Activated CD8-positive, alpha-beta memory T cell treated with anti-CD3 and anti-CD28 coated beads, Interleukin-2, amount 50 U/mL, for 24 hours (primary cell): Measurements from ENCODE around the gene NPAS4.
"Not testable (repeated sequence)": the region's sequence is repeated elsewhere in the genome, so short reads cannot be mapped to it uniquely, and the experiment has no call there.

ENCODE experiments used
- DNase-seq: peaks from one replicate; pipeline ENCODE4 v3.0.0-alpha.2; 2020; ENCODE audit errors: extremely low read depth

NPAS4 gene

DNA sequence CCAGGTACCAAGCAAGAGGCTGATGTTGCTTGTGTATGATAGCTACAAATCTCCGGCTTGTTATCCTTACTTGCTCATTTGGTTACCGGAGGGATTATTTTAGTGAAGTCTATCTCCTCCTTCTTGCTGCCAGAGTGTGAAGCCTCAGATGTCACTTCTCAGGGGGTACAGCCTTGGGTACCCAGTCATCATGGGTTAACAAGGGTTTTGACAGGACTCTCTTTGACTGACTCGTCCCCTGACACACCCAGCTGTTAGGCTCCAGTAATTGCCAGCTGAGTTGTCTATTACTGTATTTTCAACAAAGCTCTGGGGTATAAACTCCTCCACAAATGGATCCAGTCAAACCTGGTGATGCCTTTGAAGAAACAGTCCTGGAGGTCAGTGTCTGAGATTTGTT lies 34.0 kb downstream of the NPAS4 start:
- no peak for DNase-seq

DNA sequence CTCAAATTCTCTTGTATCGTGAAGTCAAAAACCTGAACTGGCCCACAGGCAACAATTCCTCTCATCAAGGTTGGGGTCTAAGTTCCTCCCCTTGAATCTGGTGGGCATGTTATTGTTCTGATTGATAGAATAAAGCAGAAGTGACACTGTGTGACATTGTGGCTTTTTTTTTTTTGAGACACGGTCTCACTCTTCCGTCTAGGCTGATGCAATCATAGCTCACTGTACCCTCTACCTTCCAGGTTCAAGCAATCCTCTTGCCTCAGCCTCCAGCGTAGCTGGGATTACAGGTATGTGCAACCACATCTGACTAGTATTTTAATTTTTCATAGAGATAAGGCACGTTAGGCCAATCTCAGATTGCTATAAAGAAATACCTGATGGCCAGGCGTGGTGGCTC lies 37.0 kb downstream of the NPAS4 start:
- no peak for DNase-seq

DNA sequence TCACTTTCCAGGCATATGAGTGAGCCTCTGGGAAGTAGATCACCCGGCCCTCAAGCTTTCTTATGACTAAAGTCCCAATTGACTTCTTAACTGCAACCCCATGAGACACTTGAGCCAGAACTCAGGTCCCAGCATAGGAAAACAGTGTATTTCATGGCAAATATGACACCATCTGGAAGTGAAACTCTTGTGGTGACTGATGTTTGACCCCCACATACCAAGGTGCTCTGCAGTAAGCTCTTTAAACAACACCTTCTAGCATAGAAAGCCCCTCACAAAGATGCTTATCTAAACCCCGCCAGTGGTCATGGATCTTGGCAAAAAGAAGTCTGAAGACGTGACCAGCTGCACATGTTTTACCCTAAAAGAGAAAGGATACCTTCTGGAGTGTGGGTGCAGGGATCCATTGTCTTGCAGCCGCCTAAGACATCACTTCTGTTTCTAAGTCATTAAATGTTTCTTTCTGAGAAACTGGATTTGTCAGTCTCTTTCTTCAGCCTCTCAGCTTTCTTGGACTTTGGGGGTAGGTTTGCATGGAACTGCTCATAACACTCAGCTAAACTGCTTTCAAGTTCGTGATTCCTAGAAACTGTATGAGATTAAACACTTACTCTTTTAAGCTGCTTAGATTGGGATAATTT lies 38.4 kb downstream of the NPAS4 start:
- no peak for DNase-seq

DNA sequence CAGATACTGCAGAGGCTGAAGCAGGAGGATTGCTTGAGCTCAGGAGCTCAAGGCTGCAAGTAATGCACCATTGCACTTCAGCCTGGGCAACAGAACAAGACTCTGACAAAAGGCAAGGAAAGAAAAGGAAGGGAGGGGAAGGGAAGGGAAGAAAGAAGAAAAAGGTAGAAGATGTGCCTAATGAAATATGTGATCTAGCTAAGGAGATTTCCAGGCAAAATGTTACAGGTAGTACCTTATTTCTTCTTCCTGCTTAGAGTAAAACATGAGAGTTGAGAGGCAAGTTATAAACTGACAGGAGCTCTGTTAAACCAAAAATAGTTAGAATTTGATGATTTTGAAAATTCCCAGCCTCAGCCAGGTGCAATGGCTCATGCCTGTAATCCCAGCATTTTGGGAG lies 41.2 kb downstream of the NPAS4 start:
- DNase-seq: no peak

DNA sequence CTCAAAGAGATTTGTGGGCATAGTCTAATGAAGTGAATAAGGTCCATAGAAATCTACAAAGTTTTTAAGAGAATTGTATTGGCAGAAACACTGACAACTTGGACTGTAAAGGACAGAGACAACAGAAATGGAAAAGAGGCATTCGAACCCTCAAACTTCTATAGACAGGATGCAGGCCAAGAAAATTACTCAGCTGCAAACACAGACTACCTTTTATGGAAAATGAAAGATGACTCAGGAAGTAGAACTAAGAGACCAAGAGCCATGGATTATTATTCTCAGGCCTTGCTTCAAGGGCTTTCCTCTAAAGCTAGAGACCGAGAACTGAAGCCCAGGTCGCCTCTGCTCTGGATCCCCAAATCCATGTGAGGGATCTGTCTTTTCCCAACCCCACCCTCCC lies 42.1 kb downstream of the NPAS4 start:
- no peak for DNase-seq

DNA sequence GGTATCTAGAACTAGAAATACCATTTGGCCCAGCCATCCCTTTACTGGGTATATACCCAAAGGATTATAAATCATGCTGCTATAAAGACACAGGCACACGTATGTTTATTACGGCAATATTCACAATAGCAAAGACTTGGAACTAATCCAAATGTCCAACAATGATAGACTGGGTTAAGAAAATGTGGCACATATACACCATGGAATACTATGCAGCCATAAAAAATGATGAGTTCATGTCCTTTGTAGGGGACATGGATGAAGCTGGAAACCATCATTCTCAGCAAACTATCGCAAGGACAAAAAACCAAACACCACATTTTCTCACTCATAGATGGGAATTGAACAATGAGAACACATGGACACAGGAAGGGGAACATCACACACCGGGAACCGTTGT lies 43.3 kb downstream of the NPAS4 start:
- DNase-seq: not testable (repeated sequence)

DNA sequence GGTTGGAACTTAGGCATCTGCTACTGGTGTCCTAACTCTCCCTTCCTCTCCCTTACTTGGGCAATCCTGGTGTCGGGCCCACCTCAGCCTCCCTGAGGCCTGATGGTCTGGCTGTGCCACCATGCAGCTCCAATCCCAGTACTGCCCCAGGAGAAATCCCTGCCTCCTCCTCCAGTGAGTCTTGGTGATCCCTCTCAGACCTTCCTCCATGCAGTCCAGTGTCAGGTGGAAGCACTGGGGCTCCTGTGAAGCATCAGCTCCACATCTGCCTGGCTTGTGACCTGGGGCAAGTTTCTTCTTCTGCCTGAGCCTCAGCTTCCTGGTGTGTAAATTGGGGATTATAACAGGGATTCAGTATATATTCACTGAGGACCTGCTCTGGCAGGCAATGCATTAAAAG lies 44.1 kb downstream of the NPAS4 start:
- DNase-seq: no peak

DNA sequence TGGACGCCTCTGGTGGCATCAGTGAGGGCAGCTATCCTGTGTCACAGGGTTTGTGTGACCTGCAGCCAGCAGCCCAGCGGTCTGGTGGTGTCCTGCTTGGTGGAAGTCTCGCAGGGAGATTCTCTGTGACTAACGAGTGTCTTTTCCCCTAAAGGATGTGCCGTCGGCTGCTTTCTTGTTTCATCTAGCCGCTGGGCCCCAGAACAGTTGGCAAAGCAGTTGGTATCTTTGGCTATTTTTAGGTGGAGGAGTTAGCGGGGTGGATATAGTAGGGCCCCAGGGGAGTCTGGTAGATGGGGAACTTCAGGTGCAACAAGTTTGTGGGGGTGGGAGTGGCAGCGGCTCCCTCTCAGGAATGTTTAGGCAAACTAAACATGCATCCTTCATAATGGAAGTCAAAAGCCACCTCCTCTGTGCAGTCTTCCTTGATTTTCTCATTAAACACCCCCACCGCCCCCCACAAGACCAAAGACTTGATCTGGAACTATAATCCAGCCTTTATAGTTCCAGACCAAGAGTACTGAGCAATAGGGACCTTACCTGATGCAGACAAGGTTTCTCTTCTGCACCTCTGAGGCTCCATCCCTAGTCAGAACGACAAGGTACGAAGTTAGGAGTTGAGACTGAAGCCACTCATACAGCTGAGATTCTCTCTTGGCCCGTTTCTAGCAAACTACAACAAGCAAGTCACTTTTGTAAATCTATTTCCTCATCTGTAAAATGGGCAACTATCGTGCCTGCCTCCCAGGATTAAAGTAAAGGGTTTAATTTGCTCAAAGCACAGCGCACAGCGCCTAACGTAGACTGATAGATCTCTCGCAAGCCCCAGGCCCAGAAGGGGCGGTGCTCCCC lies 44.8 kb downstream of the NPAS4 start:
- no peak for DNase-seq

DNA sequence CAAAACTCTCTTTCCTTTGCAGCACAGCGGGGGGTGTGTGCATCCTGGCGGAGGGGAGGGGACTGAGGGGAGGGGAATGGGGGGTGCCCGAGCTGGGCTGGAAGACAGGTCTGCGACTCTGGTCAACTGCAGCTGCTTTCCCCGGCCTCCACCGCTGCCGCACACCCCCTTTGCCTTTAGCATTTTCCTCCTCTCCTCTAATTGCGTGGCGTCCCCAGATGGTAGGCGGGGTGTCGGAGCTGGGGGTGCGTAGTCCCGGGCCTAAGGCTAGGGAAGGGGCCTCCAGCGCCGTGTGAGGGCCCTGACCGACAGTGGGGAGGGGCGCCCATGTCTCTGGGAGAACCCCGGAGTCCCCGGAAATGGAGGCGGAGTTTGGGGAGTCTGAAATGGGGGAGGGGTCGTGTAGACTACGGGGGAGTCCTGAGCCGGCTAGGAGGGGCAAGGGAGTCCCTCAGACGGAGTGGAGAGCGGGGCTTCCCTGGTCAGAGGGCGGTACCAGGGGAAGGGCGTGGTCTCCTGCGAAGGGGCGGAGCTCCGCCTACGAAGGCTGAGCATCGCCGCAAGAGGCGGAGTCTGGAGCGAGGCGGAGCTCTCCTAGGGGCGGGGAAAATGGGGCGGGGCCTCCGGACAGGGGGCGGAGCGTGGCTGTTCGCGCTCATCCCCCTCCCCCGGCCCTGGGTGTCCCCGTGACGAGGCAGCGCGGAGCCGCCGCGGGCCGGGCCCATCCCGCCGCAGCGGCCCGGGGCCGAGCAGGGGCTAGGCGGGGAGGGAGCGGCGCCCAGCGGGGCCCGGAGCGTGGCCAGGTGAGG lies 45.6 kb downstream of the NPAS4 start, which contains the start of gene PELI3:
Gene PELI3 (plus strand): TSS at position 681 of the 809 bp plus-strand sequence. CDS start 1,224 bp downstream, outside the sequence.
- peak; percentile 81 for DNase-seq

DNA sequence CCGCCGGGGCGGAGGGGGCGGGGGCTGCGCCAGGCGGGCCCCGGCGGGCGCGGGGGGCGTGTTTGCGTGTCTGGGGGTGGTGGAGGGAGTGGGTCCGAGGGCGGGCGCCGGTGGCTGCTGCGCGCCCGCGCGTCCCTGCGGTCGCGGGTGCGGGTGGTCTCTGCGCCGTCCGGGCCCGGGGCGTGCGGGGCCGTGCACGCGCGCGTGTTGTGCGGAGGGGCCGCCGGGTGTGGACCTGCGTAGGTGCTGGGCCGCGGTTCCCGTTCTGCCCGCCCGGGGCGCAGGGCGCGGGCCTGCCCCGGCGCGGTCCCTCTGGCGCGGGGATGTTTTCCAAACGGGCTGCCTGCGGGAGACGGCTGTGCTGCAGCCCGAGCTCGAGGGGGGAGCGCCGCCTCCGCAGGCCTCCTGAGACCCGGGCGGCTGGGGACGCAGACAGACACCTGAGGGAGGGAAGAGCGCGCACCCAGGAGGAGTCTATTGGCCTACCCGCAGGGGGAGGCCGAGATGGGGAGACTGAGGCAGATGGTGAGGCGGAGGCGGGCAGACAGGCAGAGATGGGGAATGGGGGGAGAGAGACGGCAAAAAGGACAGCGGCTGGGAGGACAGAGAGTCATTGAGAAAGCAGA lies 46.3 kb downstream of the NPAS4 start:
- DNase-seq: no peak

DNA sequence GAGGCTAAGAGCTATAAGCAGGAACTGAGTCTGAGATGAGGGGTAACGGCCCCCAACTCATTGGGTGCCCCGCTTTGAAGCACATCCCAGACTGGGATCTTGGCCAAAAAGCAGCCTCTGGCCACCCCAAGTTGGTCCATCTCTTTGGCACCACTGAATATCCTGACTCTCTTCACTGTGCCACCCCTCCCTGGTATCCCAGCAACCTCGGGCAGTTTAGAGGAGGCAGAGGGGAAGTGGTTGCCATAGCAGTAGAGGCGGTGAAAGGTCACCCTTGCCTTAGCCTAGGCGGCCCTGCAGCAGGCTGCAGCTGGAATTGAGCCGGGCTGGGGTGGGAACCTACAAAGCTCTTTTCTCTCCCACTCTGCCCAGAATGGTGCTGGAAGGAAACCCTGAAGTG lies 46.9 kb downstream of the NPAS4 start:
- DNase-seq: no peak

DNA sequence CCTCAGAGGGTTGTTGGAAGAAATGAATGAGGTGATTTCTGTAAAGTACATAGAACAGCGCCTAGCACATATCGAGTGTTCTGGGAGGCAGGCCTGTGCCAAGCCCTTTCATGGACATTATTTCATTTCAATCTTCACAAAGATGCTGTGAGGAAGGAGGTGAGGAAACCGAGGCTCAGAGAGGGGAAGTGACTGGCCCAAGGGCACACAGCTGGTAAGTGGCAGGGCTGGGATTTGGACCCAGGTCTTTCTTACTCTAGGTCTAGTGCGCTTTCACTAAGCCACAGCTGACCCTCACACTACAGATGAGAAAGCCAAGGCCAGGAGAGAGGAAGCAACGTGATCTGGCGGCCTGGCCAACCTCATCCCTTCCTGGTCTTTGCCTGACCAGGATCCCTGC lies 47.9 kb downstream of the NPAS4 start:
- DNase-seq: no peak

DNA sequence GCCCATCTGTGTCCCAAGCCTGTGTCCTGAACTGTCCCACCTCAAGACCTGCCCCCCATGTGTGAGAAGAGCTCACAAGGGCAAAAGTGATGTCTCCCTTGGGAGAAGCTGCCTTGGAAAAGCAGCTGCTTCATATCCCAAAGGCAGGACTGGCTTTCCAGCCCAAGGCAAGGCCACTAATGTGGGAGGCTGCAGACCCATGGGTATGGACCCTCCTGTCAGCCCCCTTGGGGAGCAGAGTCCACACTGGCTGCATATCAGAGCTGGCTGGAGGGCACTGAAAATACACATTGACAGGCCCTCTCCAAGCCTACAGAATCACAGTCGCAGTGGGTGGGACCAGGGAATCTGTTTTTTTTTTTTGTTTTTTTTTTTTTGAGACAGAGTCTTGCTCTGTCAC lies 48.6 kb downstream of the NPAS4 start:
- no peak for DNase-seq

DNA sequence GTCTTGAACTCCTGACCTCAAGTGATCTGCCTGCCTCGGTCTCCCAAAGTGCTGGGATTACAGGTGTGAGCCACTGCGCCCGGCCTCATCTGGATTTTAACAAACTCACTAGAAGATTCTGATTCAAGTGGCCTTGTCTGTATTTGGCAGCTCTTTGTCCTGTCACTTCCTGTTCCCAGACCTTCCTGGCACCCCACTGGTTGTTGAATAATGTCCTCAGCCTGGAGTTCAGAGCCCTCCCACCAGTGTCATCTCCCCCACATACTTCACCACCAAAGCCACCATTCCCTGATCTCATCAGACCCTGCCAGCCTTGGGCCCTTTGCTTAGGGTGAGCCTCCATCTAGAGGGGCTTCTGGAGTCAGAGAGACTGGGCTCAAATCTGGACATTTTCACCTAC lies 49.2 kb downstream of the NPAS4 start:
- no peak for DNase-seq

DNA sequence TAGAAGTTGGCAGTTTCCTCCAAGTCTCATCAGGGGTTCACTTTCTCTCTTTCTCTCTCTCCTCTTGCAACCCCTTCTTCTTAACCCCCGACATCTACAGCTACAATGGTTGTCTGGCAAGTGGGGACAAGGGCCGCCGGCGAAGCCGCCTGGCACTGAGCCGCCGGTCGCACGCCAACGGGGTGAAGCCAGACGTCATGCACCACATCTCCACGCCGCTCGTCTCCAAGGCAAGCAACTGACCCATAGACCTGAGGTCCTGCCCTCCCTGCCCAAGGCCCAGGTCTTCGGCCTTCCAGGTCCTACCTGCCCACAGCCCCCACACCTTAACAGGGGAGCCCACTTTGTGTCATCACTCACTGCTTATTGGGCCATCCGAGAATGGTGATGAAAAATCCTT lies 50.3 kb downstream of the NPAS4 start:
- no peak for DNase-seq

DNA sequence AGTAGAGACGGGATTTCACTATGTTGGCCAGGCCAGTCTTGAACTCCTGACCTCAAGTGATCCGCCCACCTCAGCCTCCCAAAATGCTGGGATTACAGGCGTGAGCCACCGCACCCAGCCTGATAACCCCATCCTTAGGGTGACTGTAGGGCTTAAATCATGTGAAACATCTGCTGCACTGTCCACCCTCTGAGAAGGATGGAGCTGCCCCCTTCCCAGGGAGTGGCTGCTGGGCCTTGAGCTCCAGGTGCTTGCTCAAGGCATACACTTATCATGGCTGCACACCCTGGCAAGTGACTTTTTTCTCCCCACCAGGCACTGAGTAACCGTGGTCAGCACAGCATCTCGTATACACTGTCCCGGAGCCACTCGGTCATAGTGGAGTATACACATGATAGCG lies 51.2 kb downstream of the NPAS4 start:
- DNase-seq: no peak

DNA sequence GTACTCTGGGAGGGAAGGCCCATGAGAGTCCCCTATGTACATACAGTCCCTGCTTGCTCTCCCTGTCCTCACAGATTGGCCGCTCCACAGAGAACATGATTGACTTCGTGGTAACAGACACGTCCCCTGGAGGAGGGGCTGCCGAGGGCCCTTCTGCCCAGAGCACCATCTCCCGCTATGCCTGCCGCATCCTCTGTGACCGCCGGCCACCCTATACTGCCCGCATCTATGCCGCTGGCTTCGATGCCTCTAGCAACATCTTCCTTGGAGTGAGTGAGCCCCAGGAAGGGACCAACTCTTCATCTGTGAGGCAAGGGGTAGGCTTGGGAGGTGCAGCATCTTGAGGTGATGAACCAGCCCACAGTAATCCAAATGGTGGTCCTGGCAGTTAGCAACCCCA lies 52.3 kb downstream of the NPAS4 start:
- DNase-seq: no peak

DNA sequence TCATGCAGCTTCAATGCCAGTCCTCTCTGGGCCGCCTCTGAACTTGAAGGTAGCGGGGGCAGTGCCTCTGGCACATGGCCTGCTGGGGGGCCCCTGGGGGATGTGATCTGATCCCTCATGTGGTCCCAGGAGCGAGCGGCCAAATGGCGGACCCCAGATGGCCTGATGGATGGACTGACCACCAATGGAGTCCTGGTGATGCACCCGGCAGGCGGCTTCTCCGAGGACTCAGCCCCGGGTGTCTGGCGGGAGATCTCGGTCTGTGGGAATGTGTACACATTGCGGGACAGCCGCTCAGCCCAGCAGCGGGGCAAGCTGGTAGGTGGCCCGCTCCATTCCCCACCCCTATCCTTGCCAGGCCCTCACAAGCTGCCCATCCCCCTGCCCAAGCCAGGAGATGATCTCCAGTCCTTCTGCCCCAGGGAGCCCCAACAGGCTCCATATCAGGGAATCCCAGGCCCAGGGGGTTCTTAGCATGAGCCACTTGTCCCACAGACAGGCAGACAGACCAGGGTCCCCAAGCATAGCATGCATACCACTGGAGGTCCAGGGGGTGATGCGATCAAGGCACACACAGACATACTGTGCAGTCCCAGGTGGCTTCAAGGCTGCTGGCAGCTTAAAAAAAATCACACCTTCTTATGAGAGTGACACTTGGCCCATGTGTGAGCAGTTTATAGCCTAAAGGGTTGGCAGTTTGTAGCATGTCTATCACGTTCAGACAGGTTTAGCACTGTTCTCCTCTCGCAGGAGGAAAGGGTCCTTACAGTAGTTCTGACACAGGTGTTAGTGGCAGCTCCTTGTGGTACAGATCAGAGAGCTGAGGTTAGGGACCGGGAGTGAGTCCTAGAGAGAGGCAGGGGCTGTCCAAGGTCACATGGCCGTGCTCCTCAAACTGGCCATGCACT lies 53.0 kb downstream of the NPAS4 start:
- DNase-seq: no peak

DNA sequence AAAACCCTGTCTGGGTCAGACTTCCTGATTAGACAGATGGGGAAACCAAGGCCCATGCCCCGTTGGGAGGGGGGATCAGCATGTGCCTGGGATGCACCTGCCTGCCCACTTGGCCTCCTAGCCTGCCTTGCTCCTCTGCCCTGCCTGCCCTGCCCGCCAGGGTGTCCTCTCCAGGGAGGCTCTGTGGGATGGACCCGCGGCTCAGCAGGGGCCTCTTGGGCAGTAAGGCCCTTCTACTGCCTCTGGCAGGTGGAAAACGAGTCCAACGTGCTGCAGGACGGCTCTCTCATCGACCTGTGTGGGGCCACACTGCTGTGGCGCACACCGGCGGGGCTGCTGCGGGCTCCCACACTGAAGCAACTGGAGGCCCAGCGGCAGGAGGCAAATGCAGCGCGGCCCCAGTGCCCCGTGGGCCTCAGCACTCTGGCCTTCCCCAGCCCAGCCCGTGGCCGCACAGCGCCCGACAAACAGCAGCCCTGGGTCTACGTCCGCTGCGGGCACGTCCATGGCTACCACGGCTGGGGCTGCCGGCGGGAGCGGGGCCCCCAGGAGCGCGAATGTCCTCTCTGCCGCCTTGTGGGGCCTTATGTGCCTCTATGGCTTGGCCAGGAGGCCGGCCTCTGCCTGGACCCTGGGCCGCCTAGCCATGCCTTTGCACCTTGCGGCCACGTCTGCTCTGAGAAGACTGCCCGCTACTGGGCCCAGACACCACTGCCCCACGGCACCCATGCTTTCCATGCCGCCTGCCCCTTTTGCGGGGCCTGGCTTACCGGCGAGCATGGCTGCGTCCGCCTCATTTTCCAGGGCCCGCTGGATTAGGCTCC lies 54.7 kb downstream of the NPAS4 start:
- DNase-seq: no peak
